ENCODE data around the gene PLA2G4F. TPM values are rescaled to one million over a fixed set of nuclear protein-coding genes. Genes with fewer than 3 reads are reported as not detected.

The PLA2G4F gene
- total and polyA plus RNA-seq, 10 of the 15 experiments (the other 5 are each of a cell fraction or from before 2014, with no cell fraction given): not detected

DNA sequence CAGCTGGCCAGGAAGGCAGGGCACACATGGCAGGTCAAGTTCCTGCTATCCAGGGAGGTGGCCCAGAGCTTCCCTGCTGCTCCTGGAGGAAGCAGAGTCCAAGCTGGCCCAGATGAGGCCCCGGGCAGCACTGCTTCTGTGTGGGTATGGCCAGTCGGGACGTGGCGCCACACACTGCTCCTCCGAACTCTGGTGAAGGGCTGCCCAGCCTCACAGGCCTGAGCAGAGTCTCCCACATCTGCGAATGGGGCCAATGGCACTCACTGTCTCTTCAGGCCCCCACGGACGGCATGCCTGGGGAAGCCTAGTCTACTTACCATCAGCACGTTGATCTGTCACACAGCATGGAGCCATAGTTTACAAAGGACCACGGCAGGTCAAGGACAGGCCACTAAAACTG lies 2.5 kb upstream of the PLA2G4F start:
- FAIRE-seq (no peak), DNase-seq (ENCODE audit: low read depth, low spot score) (no peak), ATAC-seq (no peak)
- intact Hi-C loops (cut with micrococcal nuclease; ENCODE audit: unreplicated experiment) (no loop called here), in situ Hi-C loops (cut with MboI) (no loop called here)
- Histone ChIP-seq H4K20me1 (ENCODE audit: control insufficient read depth, insufficient read depth) (no peaks in the 10 kb centered on the region), H3K79me2 (ENCODE audit: control insufficient read depth, insufficient read depth, low read length) (no peaks in the 10 kb centered on the region), H2AFZ (ENCODE audit: control insufficient read depth, low read depth, low read length) (no peak overlapping the region), H3K36me3 (ENCODE audit: control insufficient read depth in 2 of 2, insufficient read depth in 2 of 2, low read length in 1 of 2) (peaks cover 12 to 23% of the 10 kb centered on the region in 2 experiments; a peak in 3 of 4 replicates), H3K4me3 (no peak overlapping the region), H3K9ac (ENCODE audit: control insufficient read depth, insufficient read depth, low read length) (no peak overlapping the region), H3K27ac (ENCODE audit: control insufficient read depth, insufficient read depth) (no peak overlapping the region), H3K9me3 (replicated peaks; ENCODE audit: control insufficient read depth, insufficient read depth, low read length) (no peaks in the 10 kb centered on the region), H3K27me3 (replicated peaks in 1 of 2; ENCODE audit: control insufficient read depth in 2 of 2, insufficient read depth in 2 of 2, low read length in 1 of 2) (no peaks in the 10 kb centered on the region), H3K4me2 (ENCODE audit: control insufficient read depth, insufficient read depth) (no peak overlapping the region), H3K4me1 (ENCODE audit: control insufficient read depth, insufficient read depth, low read length) (no peaks in the 10 kb centered on the region)
- POLR2A ChIA-PET: no interaction called here
- 92% methylated on average over 10 of the region's 10 CpGs for WGBS (ENCODE audit: insufficient coverage, insufficient replicate concordance, low lambda C conversion rate, missing lambda C conversion rate)
- RAD21 ChIA-PET (ENCODE audit: unreplicated experiment): no interaction called here
- SMC1A ChIA-PET (ENCODE audit: uncharacterized antibody, unreplicated experiment): interaction anchor here (1.0 kb wide), 1 partner anchor 226 kb away, joined by 3 read pairs; no protein-coding TSS in a partner anchor
- BruUV-seq (replicated peaks): no TSS peak
- TF ChIP-seq POLR2A (IDR thresholded peaks at IDR 0.05; ENCODE audit: low read depth, low read length) (peak; percentile 26; the same call in 1 of the 2 replicates), NR2C2 (IDR thresholded peaks at IDR 0.05; ENCODE audit: borderline replicate concordance, control insufficient read depth, insufficient read length, low read depth) (no peak), ELK1 (IDR thresholded peaks at IDR 0.05; ENCODE audit: low read depth, low read length) (no peak), RUNX3 (IDR thresholded peaks at IDR 0.05; ENCODE audit: low read length) (no peak), RCOR1 (conservative IDR thresholded peaks at IDR 0.05; ENCODE audit: low read depth, low read length) (no peak), CHD2 (IDR thresholded peaks at IDR 0.05; ENCODE audit: borderline replicate concordance, low read depth, low read length) (no peak), JUND (IDR thresholded peaks at IDR 0.05; ENCODE audit: low read depth, low read length) (no peak), REST (IDR thresholded peaks at IDR 0.05; ENCODE audit: low read depth, low read length) (no peak)
- CTCF ChIA-PET: no interaction called here

All from GM12878 (cell line).